GM21360 (cell line): ENCODE data around the gene ZIC4.

Experiments used
- ATAC-seq: cut with Tn5 transposase; IDR thresholded peaks from one replicate; pipeline ENCODE4 v1.9.1; 2021; ENCODE audit warnings: mild to moderate bottlenecking, moderate library complexity; ENCODE audit not compliant: unreplicated experiment

Gene ZIC4

GRCh38 chr3:147406028-147406931 is at the start of gene ZIC4:
Gene ZIC4, minus strand, starts transcription at chr3:147406543. Its CDS starts 3,746 bp downstream, at chr3:147402797.
- ATAC-seq = no peak

- ATAC-seq = no peak
Observed at GRCh38 chr3:147449669-147450068, 43.3 kb upstream of the ZIC4 start.

GRCh38 chr3:147447224-147447623 is 40.9 kb upstream of the ZIC4 start:
- no peak for ATAC-seq

- ATAC-seq = no peak
Observed at GRCh38 chr3:147431751-147432150, 25.4 kb upstream of the ZIC4 start.

- no peak for ATAC-seq
Observed at GRCh38 chr3:147428754-147429153, 22.4 kb upstream of the ZIC4 start.

- ATAC-seq = no peak
Observed at GRCh38 chr3:147428326-147428725, 22.0 kb upstream of the ZIC4 start.

GRCh38 chr3:147427746-147428145 is 21.4 kb upstream of the ZIC4 start:
- no peak for ATAC-seq

- ATAC-seq = no peak
Observed at GRCh38 chr3:147426931-147427330, 20.6 kb upstream of the ZIC4 start.

GRCh38 chr3:147425388-147425850 is 19.1 kb upstream of the ZIC4 start:
- no peak for ATAC-seq

GRCh38 chr3:147424581-147425387 is 18.4 kb upstream of the ZIC4 start:
- no peak for ATAC-seq

- no peak for ATAC-seq
Observed at GRCh38 chr3:147423798-147424580, 17.6 kb upstream of the ZIC4 start.

GRCh38 chr3:147423537-147423797 is 17.1 kb upstream of the ZIC4 start:
- no peak for ATAC-seq

GRCh38 chr3:147422601-147423536 is 16.5 kb upstream of the ZIC4 start:
- ATAC-seq = no peak

GRCh38 chr3:147422196-147422595 is 15.9 kb upstream of the ZIC4 start:
- no peak for ATAC-seq

GRCh38 chr3:147421184-147421912 is 15.0 kb upstream of the ZIC4 start:
- no peak for ATAC-seq

- no peak for ATAC-seq
Observed at GRCh38 chr3:147420353-147421183, 14.2 kb upstream of the ZIC4 start.

- ATAC-seq = no peak
Observed at GRCh38 chr3:147419781-147420224, 13.5 kb upstream of the ZIC4 start.
